Hematopoietic multipotent progenitor cell treated with erythropoietin and hydrocortisone succinate and interleukin-3 and kit ligand, for 8 days (in vitro differentiated cells): Measurements from ENCODE around the gene TTLL9.

ENCODE experiments used
- DNase-seq: peaks from one replicate; pipeline ENCODE4 v3.0.0-alpha.2; 2015

TTLL9 gene

DNA sequence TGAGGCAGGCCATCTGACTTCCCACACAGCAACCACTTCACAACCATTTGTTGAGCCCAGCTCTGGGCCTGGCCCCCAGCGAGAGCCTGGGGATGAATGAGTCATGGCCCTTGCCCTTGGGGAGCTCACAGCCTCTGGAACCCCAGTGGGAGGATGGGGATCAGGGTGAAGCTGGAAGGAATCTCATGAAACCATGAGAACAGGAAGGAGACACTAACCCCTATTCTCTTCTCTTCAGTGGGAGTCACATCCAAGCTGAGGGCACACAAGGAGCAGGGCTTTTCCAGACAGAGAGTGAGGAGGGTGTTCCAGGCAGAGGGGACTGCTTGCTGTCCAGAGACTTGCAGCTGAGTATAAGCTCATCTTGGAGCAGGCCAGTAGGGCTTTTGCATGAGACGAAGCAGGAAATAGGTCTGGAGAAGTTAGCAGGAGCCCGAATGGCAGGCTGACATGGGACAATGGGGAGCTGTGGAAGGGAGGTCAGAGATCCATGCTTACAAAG, 32.5 kb upstream of the TTLL9 start:
- DNase-seq, result no peak

DNA sequence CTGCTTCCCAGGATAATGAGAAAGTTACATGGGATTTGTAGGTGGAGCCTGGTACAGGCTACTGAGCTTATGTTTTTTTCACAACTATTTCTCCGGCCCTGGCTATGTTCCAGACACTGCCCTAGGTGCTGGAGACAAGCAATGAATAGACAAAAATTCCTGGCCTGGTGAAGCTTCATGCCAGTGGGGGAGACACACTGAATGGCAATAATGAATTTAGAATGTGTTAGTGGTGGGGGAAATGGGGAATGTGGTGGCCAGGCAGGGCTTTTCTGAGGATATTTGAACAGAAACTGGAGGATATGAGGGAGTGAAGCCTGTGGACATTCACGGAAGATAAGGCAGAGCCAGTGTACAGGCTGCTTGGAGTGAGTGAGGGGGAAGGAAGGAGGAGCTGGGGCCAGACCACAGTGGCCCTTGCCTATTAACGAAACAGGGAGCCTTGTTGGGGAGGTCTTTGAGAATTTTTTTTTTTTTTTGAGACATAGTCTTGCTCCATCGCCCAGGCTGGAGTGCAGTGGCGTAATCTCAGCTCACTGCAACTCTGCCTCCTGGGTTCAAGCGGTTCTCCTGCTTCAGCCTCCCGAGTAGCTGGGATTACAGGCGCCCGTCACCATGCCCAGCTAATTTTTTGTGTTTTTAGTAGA, 31.7 kb upstream of the TTLL9 start:
- no peak for DNase-seq

DNA sequence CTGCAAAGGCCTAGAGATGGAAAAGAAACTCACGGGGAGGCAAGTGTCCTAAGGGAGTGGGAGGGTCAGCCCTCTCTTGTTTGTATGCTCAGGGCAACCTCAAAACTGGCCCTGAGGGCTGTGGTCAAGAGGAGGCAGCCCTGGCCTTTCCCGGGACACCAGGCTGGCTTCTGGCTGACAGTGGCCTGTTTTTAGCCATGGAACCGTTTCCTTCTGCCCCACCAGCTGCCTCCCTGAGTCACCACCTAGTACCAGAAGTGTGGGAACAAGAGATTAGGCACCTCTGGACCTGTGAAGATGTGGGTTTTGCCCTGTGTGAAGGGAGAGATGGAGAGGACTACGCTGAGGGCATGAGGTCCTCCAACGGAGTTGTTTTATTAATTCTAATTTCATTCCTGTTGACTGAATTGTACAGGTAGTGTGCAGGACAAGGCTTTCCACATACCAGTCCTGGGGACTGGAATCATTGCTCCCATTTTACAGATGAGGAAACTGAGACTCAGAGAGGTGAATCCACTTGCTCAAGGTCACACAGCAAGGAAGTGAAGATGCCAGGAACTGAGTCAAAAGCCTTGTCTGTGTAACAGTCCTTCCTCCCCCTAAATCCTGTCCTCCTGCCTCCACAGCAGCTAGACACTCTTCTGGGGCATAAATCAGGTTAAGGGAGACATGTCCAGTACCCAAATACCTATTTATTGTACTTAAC, 30.5 kb upstream of the TTLL9 start:
- no peak for DNase-seq

DNA sequence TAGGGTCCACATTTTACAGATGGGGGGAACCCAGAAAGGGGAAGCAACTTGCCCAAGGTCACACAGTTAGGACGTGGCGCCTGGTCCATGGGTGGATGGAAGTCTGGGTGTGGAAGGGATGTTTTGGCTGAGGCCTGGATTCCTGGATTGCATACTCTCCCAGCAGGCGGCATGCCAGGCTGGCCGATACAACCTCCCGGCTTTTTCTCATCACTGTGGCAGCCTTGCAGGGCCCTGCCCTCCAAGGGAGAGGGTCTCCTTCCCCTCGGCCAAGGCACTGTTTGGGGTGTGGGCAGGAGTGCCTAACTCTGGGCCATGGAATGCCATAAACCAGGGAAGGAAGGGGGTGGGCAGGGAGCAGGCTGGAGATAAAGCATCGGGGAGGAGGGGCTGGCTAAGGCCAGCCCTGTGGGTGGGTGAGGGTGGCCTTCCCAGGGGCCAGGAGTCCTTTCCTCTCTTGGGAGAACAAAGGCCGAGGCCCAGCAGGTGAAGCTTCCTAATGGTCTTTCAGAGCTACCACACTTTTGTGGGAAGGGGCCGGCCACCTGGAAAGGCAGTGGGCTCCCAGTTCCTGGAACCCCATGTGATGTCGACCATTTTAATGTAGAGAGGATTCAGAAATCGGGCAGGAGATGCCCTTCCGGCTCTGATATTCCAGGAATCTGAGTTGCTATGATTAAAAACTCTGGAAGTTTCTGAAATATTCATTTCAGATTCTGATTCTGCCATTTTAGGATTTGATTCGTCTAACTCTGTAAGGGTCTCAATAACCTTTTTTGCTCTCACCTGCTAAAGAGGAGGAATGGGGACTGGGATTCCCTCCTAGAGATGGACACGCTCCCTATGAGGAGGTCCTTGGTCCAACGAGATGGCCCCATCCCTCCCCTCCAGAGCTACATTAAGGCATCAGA, 29.3 kb upstream of the TTLL9 start:
- no peak for DNase-seq

DNA sequence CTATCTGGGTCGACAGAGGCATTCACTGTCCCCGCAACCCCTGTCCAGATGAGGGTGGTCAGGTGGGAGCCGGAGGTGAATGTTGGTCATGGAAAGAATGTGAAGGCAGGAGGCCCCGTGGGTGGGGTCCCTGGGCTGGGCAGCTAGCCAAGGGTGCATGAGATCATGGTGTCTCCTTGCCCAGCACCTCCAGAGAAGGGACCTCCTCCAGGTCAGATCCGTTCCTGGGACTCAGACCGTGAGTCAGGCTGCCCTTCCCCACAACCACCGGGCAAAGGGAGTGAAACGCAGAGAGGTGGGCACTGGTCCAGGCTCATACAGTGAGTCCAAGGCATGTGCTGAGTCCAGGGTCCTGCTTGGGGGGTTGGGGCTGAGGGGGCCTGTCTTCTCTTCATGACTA, 28.5 kb upstream of the TTLL9 start:
- DNase-seq, result no peak

DNA sequence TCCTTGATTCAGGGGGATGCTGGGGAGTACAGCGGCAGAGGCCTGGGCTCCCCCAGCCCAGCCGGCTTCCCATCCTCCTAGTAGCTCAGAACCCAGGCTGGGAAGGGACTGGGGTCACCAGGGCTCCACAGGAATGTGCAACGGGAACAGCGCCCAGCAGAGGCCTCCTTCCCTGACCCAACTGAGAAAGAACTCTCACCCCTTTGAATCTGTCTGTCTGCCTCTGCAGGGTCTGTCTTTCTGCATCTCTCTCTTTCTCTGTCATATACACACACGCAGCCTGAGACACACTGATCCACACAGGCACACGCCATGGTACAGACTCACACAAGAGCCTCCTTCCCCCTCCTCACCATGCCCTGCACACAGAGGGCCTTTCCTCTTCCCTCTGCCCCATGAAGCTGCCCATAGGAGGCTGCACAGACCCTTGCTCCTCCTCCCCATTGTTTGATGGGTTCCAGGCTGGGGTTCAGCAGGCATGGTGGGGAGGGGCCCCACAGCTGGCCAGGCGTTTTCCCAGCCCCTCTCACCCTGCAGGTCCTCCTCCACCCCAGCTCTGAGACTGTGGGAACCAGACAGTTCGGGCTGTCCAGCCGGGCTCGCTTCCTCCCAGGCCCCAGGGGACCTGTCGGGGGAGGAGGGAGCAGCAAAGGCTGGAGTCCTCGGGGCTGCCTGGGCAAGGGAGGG, 27.8 kb upstream of the TTLL9 start:
- DNase-seq, result no peak

DNA sequence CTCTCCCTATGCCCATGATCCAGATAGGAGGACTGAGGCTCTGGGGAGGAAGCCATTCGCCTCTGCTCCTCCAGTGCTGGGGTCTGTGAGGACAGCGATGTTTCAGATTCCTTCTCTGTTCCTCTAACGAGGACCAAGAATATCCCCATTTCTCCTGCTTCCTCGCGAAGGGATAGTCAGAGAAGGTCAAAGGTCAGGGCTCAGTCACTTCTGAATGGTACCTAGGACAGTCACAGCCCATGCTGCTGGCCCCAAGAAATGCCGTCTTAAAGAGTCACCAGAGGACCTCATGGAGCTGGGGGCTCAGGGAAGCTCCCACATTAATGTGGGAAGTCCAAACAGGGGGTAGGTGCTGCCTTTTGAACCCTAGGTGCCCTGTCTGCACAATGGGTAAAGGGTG, 27.1 kb upstream of the TTLL9 start:
- no peak for DNase-seq

DNA sequence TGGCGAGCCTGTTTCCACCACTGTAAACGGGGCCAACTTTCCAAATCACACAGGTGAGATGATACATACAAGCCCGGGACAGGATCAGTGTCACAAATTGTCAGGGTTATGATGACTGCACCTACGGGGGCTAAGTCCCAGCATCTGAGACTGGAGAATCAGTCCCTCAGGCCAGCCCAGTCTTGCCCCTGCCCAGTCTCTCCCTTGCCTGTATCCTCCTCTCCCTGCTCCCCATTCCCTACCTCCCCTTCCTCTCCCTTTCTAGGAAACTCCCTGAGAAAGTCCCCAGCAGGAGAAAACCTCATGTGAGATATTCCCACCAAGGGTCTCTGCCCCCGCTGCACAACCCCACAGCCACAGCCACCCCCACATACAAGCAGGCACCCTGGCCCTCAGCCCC, 26.6 kb upstream of the TTLL9 start:
- no peak for DNase-seq

DNA sequence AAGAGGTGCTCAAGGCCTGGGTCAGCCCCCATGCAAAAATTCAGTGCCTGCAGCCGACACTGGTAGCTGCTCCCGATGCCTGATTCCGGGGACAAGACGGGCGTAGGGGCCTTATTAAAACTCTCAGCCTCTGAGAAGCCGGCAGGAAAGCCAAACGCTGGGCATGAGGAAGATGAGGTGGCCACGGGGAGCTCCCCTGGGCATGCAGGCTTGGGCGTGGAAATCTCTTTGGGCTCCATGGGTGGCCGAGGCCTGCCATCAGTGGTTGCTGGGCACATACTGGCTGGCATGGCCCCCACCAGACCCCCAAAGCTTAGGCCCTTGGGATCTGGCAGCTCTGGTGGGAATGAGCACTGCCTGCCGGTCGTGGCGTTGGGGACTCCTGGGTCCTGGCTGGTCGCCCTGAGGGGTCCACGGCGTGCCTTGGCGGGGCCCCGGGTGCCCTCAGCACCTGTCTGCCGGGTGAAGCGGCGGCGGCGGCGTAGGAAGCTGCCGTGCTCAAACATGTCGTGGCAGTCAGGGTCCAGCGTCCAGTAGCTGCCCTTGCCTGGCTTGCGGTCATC, 25.6 kb upstream of the TTLL9 start:
- no peak for DNase-seq

DNA sequence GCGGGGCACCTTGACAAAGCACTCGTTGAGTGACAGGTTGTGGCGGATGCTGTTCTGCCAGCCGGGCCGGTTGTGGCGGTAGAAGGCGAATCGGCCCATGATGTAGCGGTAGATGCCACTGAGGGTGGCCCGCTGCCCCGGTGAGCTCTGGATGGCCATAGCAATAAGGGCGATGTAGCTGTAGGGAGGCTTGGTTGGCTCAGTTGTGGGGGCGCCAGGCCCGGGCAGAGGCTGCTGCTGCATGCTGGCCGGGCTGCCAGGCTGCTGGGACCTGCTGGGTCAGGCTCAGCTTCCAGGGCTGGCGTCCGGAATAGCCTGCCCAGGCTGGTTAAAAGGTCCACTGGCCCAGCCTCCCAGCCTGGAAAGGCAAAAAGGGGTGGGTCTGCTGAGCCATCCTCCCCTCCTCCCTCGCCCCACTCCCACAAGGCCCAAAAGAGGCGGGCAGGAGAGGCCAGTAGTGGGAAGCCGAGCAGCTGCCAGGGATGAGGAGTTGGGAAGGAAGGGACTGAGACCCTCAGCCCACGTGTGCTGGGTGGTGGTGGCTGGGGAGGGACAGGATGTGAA, 25.1 kb upstream of the TTLL9 start, which contains the start of gene FOXS1:
Gene FOXS1, minus strand, starts transcription at position 305 of the 564 bp plus-strand sequence. Its CDS starts 62 bp downstream, at position 243.
- DNase-seq, result no peak

DNA sequence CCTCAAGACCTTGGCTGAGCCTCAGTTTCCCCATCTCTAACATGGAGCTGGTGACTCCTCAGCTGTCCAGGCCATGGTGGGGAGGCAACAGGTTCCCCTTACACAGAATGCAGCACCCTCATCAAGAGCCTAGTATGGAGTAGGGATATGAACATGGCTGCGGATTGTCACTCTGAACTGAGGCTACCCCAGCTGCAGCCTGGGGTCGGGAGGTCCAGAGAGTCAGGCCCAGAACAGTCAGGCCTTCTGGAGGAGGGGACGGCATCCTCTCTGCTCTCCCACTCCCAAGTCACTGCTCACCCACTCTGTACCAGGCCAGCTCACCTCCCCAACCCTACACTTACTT, 23.7 kb upstream of the TTLL9 start:
- no peak for DNase-seq

DNA sequence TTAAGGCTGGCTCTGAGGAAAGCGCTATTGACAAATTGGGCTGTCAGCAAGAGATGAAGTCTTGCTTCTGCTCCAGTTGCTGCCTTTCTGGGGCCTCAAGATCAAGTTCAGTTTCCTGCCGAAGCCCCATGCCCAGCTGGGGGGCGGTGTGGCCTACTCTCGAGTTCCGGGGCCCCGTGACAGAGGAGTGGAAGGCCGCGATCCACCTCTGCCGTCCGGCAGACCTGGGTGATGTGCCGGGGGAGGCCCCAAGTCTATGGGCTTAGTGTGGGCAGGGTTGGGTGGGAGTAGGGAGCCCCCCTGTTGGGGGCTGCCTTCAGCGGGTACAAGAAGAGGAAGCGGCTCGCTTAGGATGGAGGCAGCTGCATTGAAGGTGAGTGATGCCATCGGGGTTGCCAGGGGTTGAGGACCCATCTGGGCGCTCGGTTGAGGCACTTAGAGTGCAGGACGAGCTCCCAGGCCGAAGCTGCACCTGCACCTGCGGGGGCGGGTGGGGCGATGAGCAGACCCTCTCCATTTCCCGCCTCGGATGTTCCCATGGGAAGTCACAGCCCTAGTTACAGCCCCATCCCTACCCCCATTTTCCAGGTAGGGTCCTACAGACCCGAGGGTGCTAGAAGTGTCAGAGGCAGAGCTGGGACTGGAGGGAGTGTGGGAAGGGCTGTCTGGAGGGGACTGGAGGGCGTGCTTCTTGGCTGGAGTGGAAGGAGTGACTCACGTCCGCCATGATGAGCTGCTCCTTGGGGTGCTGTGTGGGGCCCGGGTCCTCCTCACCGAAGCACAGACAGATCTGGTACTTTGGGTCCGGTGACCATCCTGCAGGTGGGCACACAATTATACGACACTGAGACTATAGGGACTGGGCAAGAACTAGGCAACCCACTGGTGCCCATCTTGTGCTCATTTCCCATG, 22.1 kb upstream of the TTLL9 start:
- no peak for DNase-seq

DNA sequence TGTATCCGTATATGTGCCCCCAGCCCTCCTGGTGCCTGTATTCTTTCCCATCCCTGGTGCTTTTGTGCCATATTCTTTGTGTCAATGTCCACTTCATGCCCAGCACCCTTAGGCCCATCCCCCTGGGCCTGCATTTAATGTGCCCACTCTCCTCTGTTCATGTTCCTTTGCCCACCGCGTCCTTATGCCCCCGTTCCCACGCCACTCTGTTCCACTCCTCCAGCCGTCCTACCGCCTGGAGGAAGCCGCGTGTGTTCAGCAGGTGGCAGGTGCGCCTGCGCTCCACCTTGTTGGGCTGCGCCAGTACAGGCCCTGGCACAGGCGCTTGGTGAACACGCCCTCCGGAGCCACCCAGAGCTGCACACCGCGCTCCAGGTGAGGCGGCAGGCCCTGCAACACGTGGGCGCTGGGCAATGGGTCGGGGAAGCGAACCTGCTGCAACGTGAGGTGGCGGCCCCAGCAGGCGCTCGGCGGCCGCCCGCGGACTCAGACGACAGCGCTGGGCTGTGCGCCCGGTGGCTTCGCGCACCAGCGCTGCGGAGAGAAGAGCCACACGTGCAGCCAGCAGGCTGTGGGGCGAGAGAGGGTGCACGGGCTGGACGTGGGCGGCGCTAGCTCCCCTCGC, 21.0 kb upstream of the TTLL9 start:
- DNase-seq, result no peak

DNA sequence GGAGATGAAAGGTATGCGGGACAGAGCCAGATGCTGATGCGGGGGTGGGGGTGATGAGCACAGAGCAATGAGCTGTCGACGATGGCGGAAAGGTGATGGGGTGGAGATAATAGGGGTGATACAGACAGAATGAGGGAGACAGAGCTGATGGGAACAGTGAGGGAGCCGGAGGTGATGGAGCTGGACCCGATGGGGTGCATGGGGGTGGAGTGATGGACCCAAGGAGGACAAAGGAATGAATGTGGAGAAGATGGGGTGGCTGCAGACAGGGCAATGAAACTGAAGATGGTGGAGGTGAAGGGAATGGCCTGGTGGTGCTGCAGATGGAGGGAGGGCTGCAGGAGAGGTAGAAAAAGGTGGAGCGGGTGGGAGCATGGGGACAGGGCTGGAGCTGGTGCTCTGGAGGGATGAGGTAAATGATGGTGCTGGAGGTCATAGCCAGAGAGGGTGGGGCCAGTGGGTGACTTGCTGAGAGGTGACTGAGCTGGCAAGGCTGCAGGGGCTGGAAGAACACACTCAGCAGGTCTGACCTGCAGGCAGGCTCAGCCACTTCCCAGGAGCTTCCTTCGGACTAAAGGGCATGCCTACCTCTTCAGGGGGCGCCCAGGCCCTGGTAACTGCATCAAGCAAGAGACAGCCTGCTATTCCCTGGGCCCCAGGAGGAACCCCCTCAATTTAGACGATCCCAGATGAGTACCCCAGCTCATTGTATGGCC, 19.0 kb upstream of the TTLL9 start:
- no peak for DNase-seq

DNA sequence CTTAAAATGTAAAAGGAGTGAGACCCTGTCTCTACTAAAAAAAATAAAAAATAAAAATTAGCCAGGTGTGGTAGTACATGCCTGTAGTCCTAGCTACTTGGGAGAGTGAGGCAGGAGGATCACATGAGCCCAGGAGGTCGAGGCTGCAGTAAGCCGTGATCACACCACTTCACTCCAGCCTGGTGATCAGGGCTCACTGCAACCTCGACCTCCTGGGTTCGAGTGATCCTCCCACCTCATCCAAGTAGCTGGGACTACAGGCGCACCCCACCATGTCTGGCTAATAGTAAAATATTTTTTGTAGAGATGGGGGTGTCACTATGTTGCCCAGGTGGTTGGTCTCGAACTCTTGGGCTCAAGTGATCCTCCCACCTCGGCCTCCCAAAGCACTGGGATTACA, 17.0 kb upstream of the TTLL9 start:
- no peak for DNase-seq

DNA sequence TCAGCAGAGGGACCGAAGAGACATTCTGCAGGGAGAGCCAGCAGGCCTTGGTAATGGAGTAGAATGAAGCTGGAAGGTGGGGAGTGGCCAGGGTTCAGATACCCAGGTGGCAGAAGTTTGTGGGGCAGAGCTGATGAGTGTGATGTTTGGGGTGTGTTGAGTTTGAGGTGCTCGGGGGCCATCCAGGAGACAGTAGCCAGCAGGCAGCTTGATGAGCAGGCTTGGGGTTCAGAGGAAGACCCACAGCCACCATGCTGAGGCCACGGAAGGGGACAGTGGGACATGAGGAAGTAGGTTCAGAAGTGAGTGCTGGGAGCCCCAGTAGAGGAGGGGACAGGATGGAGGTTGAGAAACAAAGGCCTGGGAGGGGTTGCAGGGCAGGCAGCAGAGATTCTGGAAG, 13.9 kb upstream of the TTLL9 start:
- no peak for DNase-seq

DNA sequence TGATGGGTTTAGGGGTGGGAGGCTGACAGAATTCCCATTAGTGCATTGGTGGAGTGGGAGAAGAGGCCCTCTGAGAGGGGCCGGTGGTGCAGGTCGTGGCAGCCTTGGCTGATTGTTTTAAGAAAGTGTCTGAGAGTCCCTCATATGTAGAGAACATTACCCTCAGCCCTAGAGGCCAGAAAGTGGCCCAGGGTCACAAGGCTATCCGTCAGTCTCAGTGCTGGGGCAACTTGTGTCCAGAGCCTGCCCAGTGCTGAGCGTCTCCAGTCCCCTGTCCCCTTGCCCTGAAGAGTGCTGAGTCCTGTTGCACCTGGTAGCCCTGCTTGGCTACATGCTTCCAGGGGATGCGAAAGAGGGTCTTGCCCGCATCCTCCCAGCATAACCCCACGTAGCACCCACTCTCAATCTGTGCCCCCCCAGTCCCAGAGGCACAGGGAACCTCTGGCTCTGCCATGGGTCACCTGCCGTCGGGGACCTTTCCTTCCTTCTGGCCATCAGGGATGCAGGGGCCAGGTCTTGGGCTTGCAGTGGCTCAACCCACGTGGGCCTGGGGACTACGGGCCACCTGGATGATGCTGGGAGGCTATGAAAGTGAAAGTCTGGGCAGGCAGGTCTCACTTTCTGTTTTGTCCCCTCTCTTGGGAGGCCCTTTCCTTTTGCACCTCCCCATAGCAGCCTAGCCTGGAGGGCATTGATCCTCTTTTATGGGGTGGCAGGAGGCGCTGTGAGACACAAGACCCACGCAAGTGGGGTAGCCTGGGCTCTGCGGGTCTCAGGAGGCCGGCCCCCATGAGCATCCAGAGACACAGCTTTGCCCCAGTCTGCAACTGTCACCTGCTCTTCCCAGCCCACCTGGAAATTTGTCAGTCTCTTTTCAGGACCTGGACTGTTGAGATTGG, 12.3 kb upstream of the TTLL9 start:
- DNase-seq, result no peak

DNA sequence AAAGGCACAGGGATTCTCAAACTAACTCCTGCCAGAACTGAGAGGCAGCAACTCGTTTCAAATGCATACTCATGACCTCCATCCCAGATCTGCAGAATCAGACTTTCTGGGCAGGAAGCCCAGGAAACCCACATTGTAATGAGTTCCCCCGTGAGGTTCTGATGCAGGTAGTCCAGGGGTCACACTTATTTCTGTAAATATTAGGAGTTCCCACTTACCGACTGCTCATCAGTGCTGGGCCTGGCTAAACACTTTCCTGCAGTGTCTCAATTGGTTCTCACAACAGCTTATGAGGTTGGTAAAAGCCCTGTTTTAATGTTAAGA, 11.7 kb upstream of the TTLL9 start:
- no peak for DNase-seq
